ENCODE data around the gene TNC. TPM values are rescaled to one million over a fixed set of nuclear protein-coding genes. Genes with fewer than 3 reads are reported as not detected.

Gene TNC
- total RNA-seq, 4 donors from 2014 or later: 18.5 to 27.0 (median 22.7) TPM

GRCh38 chr9:115111874-115112273 lies 6.1 kb downstream of the TNC start:
- Histone ChIP-seq H3K36me3 (no peaks in the 10 kb centered on the region), H3K27ac (no peak overlapping the region), H3K27me3 (peaks cover 18% of the 10 kb centered on the region), H3K4me3 (no peak overlapping the region), H3K9me3 (no peaks in the 10 kb centered on the region), H3K4me1 (peaks cover 21% of the 10 kb centered on the region)
- TF ChIP-seq POLR2A (IDR thresholded peaks at IDR 0.05): no peak
- no peak for TF ChIP-seq POLR2AphosphoS5 (IDR thresholded peaks at IDR 0.05)
- TF ChIP-seq EP300 (IDR thresholded peaks at IDR 0.05): no peak
- TF ChIP-seq, protein P1, sequence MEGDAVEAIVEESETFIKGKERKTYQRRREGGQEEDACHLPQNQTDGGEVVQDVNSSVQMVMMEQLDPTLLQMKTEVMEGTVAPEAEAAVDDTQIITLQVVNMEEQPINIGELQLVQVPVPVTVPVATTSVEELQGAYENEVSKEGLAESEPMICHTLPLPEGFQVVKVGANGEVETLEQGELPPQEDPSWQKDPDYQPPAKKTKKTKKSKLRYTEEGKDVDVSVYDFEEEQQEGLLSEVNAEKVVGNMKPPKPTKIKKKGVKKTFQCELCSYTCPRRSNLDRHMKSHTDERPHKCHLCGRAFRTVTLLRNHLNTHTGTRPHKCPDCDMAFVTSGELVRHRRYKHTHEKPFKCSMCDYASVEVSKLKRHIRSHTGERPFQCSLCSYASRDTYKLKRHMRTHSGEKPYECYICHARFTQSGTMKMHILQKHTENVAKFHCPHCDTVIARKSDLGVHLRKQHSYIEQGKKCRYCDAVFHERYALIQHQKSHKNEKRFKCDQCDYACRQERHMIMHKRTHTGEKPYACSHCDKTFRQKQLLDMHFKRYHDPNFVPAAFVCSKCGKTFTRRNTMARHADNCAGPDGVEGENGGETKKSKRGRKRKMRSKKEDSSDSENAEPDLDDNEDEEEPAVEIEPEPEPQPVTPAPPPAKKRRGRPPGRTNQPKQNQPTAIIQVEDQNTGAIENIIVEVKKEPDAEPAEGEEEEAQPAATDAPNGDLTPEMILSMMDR (IDR thresholded peaks at IDR 0.05): no peak
- no peak for DNase-seq (ENCODE audit: low spot score in 2 of 2)
- WGBS: 76% methylated on average over 4 of the region's 4 CpGs

DNA sequence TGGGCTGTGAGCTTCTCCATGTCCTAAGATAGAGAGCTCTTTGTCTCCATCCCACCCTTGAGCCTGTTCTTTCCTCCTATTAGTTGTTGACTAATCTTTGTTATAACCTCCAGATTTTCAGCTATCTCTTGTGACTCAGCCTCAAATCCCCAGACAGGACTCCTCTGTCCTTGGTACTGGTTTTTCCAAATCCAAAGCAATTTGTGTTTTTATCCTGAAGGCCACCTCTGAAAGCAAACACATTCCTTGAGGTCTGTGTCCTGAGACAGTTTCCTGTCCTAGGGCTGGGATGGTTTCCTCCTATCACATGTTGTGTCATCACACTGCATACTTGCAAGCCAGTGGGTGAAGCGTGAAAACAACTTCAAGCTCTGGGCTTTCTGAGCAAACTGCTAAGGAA lies 8.5 kb downstream of the TNC start:
- peaks cover 20% of the 10 kb centered on the region for H3K4me1 ChIP-seq
- peaks cover 11% of the 10 kb centered on the region for H3K27me3 ChIP-seq
- no peak overlapping the region for H3K4me3 ChIP-seq
- DNase-seq (ENCODE audit: low spot score in 2 of 2): no peak
- no peaks in the 10 kb centered on the region for H3K36me3 ChIP-seq
- no peaks in the 10 kb centered on the region for H3K9me3 ChIP-seq
- TF ChIP-seq, protein P1 (IDR thresholded peaks at IDR 0.05): no peak
- TF ChIP-seq POLR2A (IDR thresholded peaks at IDR 0.05) (no peak), EP300 (IDR thresholded peaks at IDR 0.05) (no peak), POLR2AphosphoS5 (IDR thresholded peaks at IDR 0.05) (no peak)
- 90% methylated on average over 1 of the region's 1 CpG for WGBS
- H3K27ac ChIP-seq: no peak overlapping the region

DNA sequence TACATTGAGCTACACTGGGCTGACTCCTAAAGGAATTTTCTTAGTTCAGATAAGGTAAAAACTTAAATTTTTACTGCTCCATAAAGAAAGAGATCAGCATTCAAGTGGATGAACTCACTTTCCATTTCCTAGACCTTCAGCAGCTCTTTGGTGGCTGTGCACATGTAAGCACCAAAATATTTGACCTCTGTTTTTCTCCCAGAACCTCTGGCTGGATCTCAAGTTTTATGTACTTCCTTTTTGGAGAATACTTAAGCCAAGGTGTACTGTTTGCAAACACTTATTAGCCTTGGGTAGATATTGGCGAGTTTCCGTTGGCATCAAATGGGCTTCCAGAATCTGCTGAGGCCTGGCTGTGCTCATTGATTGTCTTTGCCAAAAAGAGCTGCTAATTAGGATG lies 10.3 kb downstream of the TNC start:
- H3K4me3 ChIP-seq: no peak overlapping the region
- DNase-seq (ENCODE audit: low spot score in 2 of 2): no peak
- no peaks in the 10 kb centered on the region for H3K9me3 ChIP-seq
- no peaks in the 10 kb centered on the region for H3K36me3 ChIP-seq
- H3K4me1 ChIP-seq: peaks cover 20% of the 10 kb centered on the region
- WGBS: 50% methylated on average over 2 of the region's 2 CpGs
- no peaks in the 10 kb centered on the region for H3K27me3 ChIP-seq
- H3K27ac ChIP-seq: no peak overlapping the region
- TF ChIP-seq, protein P1 (IDR thresholded peaks at IDR 0.05): no peak
- TF ChIP-seq POLR2A (IDR thresholded peaks at IDR 0.05): no peak
- no peak for TF ChIP-seq POLR2AphosphoS5 (IDR thresholded peaks at IDR 0.05)
- TF ChIP-seq EP300 (IDR thresholded peaks at IDR 0.05): no peak

DNA sequence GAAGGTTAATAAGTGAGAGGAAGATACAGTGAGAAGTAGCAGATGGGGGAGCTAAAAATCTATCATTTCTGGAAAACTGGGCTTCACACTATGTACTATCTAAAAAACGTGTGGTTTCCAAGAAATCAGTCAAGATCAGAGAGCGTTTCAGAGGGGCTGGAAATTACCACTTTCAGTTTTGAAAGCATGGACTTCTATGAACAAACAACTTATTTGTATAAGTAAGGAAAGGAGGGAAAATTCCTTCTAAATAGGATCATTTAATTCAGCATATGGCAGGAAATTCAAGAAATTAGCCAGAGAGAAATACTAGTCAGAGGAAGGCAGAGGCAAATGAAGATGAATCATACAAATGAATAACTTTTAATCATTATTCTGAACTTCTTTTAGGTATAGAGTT lies 11.3 kb downstream of the TNC start:
- Histone ChIP-seq H3K4me3 (no peak overlapping the region), H3K4me1 (peaks cover 20% of the 10 kb centered on the region), H3K27ac (no peak overlapping the region), H3K36me3 (no peaks in the 10 kb centered on the region), H3K27me3 (no peaks in the 10 kb centered on the region), H3K9me3 (no peaks in the 10 kb centered on the region)
- TF ChIP-seq POLR2A (IDR thresholded peaks at IDR 0.05): no peak
- TF ChIP-seq EP300 (IDR thresholded peaks at IDR 0.05): no peak
- WGBS: 55% methylated on average over 2 of the region's 2 CpGs
- DNase-seq (ENCODE audit: low spot score in 2 of 2): no peak

DNA sequence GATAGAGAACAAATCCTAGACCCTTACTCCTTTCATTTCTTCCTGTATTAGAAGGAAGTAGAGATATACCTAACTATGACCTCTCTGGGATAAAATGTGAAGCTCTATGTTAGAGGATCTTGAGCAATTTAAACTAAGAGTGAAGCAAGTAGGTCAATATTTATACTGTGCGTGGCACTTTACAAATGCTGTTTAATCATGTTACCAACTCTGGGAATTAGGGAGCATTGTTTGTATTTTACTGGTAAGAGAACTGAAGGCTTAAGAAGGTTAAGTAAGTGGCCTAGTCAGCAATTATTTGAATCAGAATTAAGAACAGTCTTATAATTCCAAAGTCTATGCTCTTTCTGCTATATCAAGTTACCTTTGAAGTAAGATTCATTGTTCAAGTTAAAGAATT lies 12.0 kb downstream of the TNC start:
- H3K4me1 ChIP-seq: peaks cover 20% of the 10 kb centered on the region
- no peaks in the 10 kb centered on the region for H3K36me3 ChIP-seq
- TF ChIP-seq, protein P1 (IDR thresholded peaks at IDR 0.05): no peak
- TF ChIP-seq POLR2AphosphoS5 (IDR thresholded peaks at IDR 0.05): no peak
- TF ChIP-seq EP300 (IDR thresholded peaks at IDR 0.05): no peak
- no peak for TF ChIP-seq POLR2A (IDR thresholded peaks at IDR 0.05)
- 94% methylated on average over 1 of the region's 1 CpG for WGBS
- H3K27me3 ChIP-seq: no peaks in the 10 kb centered on the region
- H3K4me3 ChIP-seq: no peak overlapping the region
- H3K27ac ChIP-seq: no peak overlapping the region
- DNase-seq (ENCODE audit: low spot score in 2 of 2): no peak
- no peaks in the 10 kb centered on the region for H3K9me3 ChIP-seq

- H3K27ac ChIP-seq: no peak overlapping the region
- H3K4me3 ChIP-seq: no peak overlapping the region
- TF ChIP-seq POLR2AphosphoS5 (IDR thresholded peaks at IDR 0.05) (no peak), EP300 (IDR thresholded peaks at IDR 0.05) (no peak), POLR2A (IDR thresholded peaks at IDR 0.05) (no peak)
- TF ChIP-seq, protein P1 (IDR thresholded peaks at IDR 0.05): no peak
- 34% methylated on average over 4 of the region's 4 CpGs for WGBS
- no peaks in the 10 kb centered on the region for H3K36me3 ChIP-seq
- H3K4me1 ChIP-seq: peaks cover 20% of the 10 kb centered on the region
- DNase-seq (ENCODE audit: low spot score in 2 of 2): no peak
- no peaks in the 10 kb centered on the region for H3K9me3 ChIP-seq
- no peaks in the 10 kb centered on the region for H3K27me3 ChIP-seq
Measured at GRCh38 chr9:115104908-115105307, 13.0 kb downstream of the TNC start.

Measured in suprapubic skin (tissue), 4 donors.